CD14-positive monocyte (primary cell): ENCODE results near the gene MS4A18. TPM values are rescaled to one million over a fixed set of nuclear protein-coding genes. Genes with fewer than 3 reads are reported as not detected.

ENCODE experiments used
- DNase-seq, 3 donors: peaks; one replicate each; pipeline ENCODE4 v3.0.0-alpha.2; 2011 to 2022
- H2AFZ ChIP-seq: 2 replicates; pipeline ENCODE4 v1.6.0; 2012; ENCODE audit warnings: mild to moderate bottlenecking, low read depth, low read length, inconsistent platforms; ENCODE audit not compliant: insufficient read depth, poor library complexity, severe bottlenecking
- H3K27ac ChIP-seq, 2 donors: 1 replicate in 1 of 2; 2 replicates in 1 of 2; pipeline ENCODE4 v1.5.1; 2012 to 2013; ENCODE audit warnings: low read length in 2 of 2, control low read depth in 1 of 2, inconsistent platforms in 1 of 2, low read depth in 1 of 2, mild to moderate bottlenecking in 1 of 2
- H3K27me3 ChIP-seq, 2 donors: one replicate each; pipeline versions ENCODE4 v1.6.0 to v1.6.1; 2011 to 2013; ENCODE audit warnings: low read length in 2 of 2; ENCODE audit not compliant: control insufficient read depth in 2 of 2, insufficient read depth in 2 of 2
- H3K36me3 ChIP-seq, 2 donors: replicated peaks in 1 of 2; 1 replicate in 1 of 2; 2 replicates in 1 of 2; pipeline versions ENCODE4 v1.5.1 to v1.6.1; 2012 to 2013; ENCODE audit warnings: low read length in 2 of 2, control low read depth in 1 of 2, inconsistent platforms in 1 of 2, mild to moderate bottlenecking in 1 of 2; ENCODE audit not compliant: insufficient read depth in 2 of 2, control insufficient read depth in 1 of 2
- H3K4me1 ChIP-seq, 2 donors: 1 replicate in 1 of 2; 2 replicates in 1 of 2; pipeline versions ENCODE4 v1.5.1 to v1.6.1; 2012 to 2013; ENCODE audit warnings: low read length in 2 of 2, control low read depth in 1 of 2, inconsistent platforms in 1 of 2, mild to moderate bottlenecking in 1 of 2, moderate library complexity in 1 of 2; ENCODE audit not compliant: insufficient read depth in 2 of 2, control insufficient read depth in 1 of 2
- H3K4me2 ChIP-seq: replicated peaks from 2 replicates; pipeline ENCODE3; 2012; ENCODE audit warnings: low read length, moderate library complexity, mild to moderate bottlenecking; ENCODE audit not compliant: poor library complexity, severe bottlenecking; ENCODE audit errors: extremely low read depth
- H3K4me3 ChIP-seq, 3 experiments: fragments of 200-600 bp in 1 of 3; sonication (generic) in 1 of 3; replicated peaks in 1 of 3; 1 replicate in 2 of 3; 2 replicates in 1 of 3; pipeline ENCODE4 v1.5.1; 2011 to 2013; ENCODE audit warnings: low read length in 3 of 3, mild to moderate bottlenecking in 3 of 3, control low read depth in 2 of 3, low read depth in 2 of 3, inconsistent platforms in 1 of 3, moderate library complexity in 1 of 3
- H3K79me2 ChIP-seq: 2 replicates; pipeline ENCODE4 v1.6.0; 2012; ENCODE audit warnings: mild to moderate bottlenecking, control low read depth, inconsistent platforms, low read length, moderate library complexity; ENCODE audit not compliant: insufficient read depth
- H3K9ac ChIP-seq: 2 replicates; pipeline ENCODE4 v1.6.0; 2017; ENCODE audit warnings: low read length, mild to moderate bottlenecking; ENCODE audit not compliant: insufficient read depth, poor library complexity, severe bottlenecking
- H3K9me3 ChIP-seq, 2 donors: replicated peaks in 1 of 2; 1 replicate in 1 of 2; 2 replicates in 1 of 2; pipeline versions ENCODE4 v1.5.1 to v1.6.1; 2012 to 2013; ENCODE audit warnings: low read length in 2 of 2, control low read depth in 1 of 2; ENCODE audit not compliant: control insufficient read depth in 1 of 2, insufficient read depth in 1 of 2
- H4K20me1 ChIP-seq: 2 replicates; pipeline ENCODE4 v1.6.0; 2012; ENCODE audit warnings: mild to moderate bottlenecking, low read length, control low read depth, moderate library complexity; ENCODE audit not compliant: insufficient read depth
- H3K27ac Mint-ChIP-seq, 7 donors: one replicate each; pipeline ENCODE4 v1.8.0; 2020; ENCODE audit warnings: mild to moderate bottlenecking in 7 of 7, mixed read lengths in 7 of 7, moderate library complexity in 6 of 7, inconsistent platforms in 2 of 7
- H3K27me3 Mint-ChIP-seq, 3 donors: one replicate each; pipeline ENCODE4 v1.8.0; 2021 to 2022; ENCODE audit warnings: low read depth in 3 of 3, mild to moderate bottlenecking in 3 of 3, mixed read lengths in 3 of 3, moderate library complexity in 3 of 3, inconsistent platforms in 1 of 3
- H3K36me3 Mint-ChIP-seq, 2 donors: one replicate each; pipeline ENCODE4 v1.8.0; 2020; ENCODE audit warnings: mixed read lengths in 2 of 2, inconsistent platforms in 1 of 2, mild to moderate bottlenecking in 1 of 2
- H3K4me1 Mint-ChIP-seq: one replicate; pipeline ENCODE4 v1.8.0; 2020; ENCODE audit warnings: mild to moderate bottlenecking, mixed read lengths
- H3K4me3 Mint-ChIP-seq, 2 donors: one replicate each; pipeline ENCODE4 v1.8.0; 2020; ENCODE audit warnings: mild to moderate bottlenecking in 2 of 2, mixed read lengths in 2 of 2, moderate library complexity in 1 of 2
- H3K9me3 Mint-ChIP-seq, 7 donors: one replicate each; pipeline ENCODE4 v1.8.0; 2020 to 2022; ENCODE audit warnings: mixed read lengths in 7 of 7, mild to moderate bottlenecking in 6 of 7, moderate library complexity in 6 of 7, inconsistent platforms in 2 of 7
- CTCF ChIP-seq: fragments of 200-600 bp; IDR thresholded peaks from one replicate; pipeline ENCODE4 v1.8.0; 2022; ENCODE audit warnings: antibody characterized with exemption, mild to moderate bottlenecking
- WGBS: methylation state at CpG from one replicate; pipeline ENCODE4 v1.1.5; 2013; ENCODE audit warnings: missing lambda C conversion rate; ENCODE audit not compliant: insufficient coverage; 5-methylcytosine and 5-hydroxymethylcytosine counted together
- intact Hi-C, 2 donors: fragments of 100-400 bp; cut with micrococcal nuclease; formaldehyde crosslinking; loops; one replicate each; pipeline versions ENCODE4 v1.15.0 to v1.15.1; 2023
- polyA plus RNA-seq, 3 donors: library from polyadenylated mRNA; depleted of rRNA in 1 of 3; unstranded in 2 of 3; stranded (reverse) in 1 of 3; fragments of 300-500 nt in 2 of 3; fragments of >200 nt in 1 of 3; fragmentation: Illumina TruSeq in 2 of 3; gene quantifications; 1 replicate in 2 of 3; 2 replicates in 1 of 3; pipeline ENCODE4 v1.2.3, GENCODE V29; 2012 to 2021

MS4A18 gene
- polyA plus RNA-seq, 3 donors, result not detected

DNA sequence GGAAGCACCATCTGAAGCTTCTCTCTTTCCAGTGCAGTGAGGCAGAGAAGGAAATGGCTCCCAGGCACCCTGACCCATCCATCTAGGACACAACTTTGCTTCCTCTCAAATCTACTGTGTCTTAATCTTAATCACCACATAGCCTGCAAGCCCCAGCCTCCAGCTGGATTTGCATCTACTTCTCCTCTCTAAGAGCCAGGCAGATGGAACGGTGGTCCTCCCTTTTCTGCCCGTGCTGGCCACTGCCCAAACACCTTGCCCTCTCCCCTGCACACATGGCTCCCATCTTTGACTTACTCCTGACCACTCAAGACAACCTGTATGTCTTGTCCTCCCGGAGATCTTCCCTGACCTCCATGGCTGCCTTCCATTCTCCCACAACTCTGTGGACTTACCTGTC, 68.0 kb downstream of the MS4A18 start:
- TF ChIP-seq CTCF, result no peak
- Histone ChIP-seq H3K27me3 (no peaks in the 10 kb centered on the region), H3K4me3 (no peak overlapping the region), H3K27ac (no peak overlapping the region), H3K79me2 (no peaks in the 10 kb centered on the region), H3K4me1 (no peaks in the 10 kb centered on the region), H3K9me3 (peaks cover 0 to 4% of the 10 kb centered on the region in 2 donors), H2AFZ (no peak overlapping the region), H3K36me3 (no peaks in the 10 kb centered on the region), H3K4me2 (no peak overlapping the region), H4K20me1 (no peaks in the 10 kb centered on the region), H3K9ac (no peak overlapping the region)
- intact Hi-C loops, result no loop called here
- H3K4me3 Mint-ChIP-seq, result no peak overlapping the region
- no peaks in the 10 kb centered on the region for H3K36me3 Mint-ChIP-seq
- no peak for DNase-seq
- H3K4me1 Mint-ChIP-seq, result peaks cover 5% of the 10 kb centered on the region
- H3K27me3 Mint-ChIP-seq, result peaks cover 0 to 9% (median 4%) of the 10 kb centered on the region in 3 donors
- H3K27ac Mint-ChIP-seq, result no peak overlapping the region
- WGBS, result 78% methylated on average over 3 of the region's 3 CpGs
- peaks cover 0 to 9% (median 5%) of the 10 kb centered on the region in 7 donors for H3K9me3 Mint-ChIP-seq

Other genes with a start within 250 kb of the MS4A18 start
- gene MS4A12, start 231.9 kb upstream of the MS4A18 start, polyA plus RNA-seq, result not detected
- not detected for gene MS4A13, start 209.3 kb upstream of the MS4A18 start, polyA plus RNA-seq
- gene MS4A8, start 25.1 kb upstream of the MS4A18 start, polyA plus RNA-seq, result not detected
- not detected for gene MS4A15, start 32.1 kb downstream of the MS4A18 start, polyA plus RNA-seq
- gene MS4A10, start 60.6 kb downstream of the MS4A18 start, polyA plus RNA-seq, result not detected
- 10 to 100 TPM in 1 of 3 donors, 1 to 10 TPM in 2; 7.2 to 10.2 (median 8.3) TPM for gene CCDC86, start 117.4 kb downstream of the MS4A18 start, polyA plus RNA-seq
- under 1 TPM; 0.32 to 0.65 (median 0.46) TPM for gene PTGDR2, start 131.2 kb downstream of the MS4A18 start, polyA plus RNA-seq
- gene ZP1, start 142.8 kb downstream of the MS4A18 start, polyA plus RNA-seq, result under 1 TPM in 2 of 3 donors, not detected in 1; 0.09 to 0.40 TPM
- 10 to 100 TPM in 2 of 3 donors, 1 to 10 TPM in 1; 7.8 to 33.2 (median 12.2) TPM for gene PRPF19, start 181.9 kb downstream of the MS4A18 start, polyA plus RNA-seq
- 100 to 1,000 TPM in 2 of 3 donors, 10 to 100 TPM in 1; 22.7 to 112 (median 110) TPM for gene TMEM109, start 189.4 kb downstream of the MS4A18 start, polyA plus RNA-seq
- under 1 TPM; 0.01 to 0.31 (median 0.21) TPM for gene TMEM132A, start 199.7 kb downstream of the MS4A18 start, polyA plus RNA-seq
- 100 to 1,000 TPM in 1 of 3 donors, 10 to 100 TPM in 2; 27.1 to 121 (median 35.0) TPM for gene SLC15A3, start 227.5 kb downstream of the MS4A18 start, polyA plus RNA-seq
- under 1 TPM; 0.09 to 0.39 (median 0.39) TPM for gene CD6, start 247.0 kb downstream of the MS4A18 start, polyA plus RNA-seq